IPS DF 4.7 (cell line): ENCODE data around the gene SPNS2.
A peak's percentile ranks its signal among the peaks of the same experiment; 100 is the strongest.
"Not testable (repeated sequence)": the region's sequence is repeated elsewhere in the genome, so short reads cannot be mapped to it uniquely, and the experiment has no call there.

Source experiments
- DNase-seq: peaks from one replicate; pipeline ENCODE4 v3.0.0-alpha.2; 2013; ENCODE audit warnings: low spot score; ENCODE audit errors: extremely low read depth

SPNS2 gene

GRCh38 chr17:4565209-4566141, 66.8 kb downstream of the SPNS2 start:
- DNase-seq = peak; percentile 71

GRCh38 chr17:4566785-4567184, 68.1 kb downstream of the SPNS2 start:
- peak; percentile 88 for DNase-seq

GRCh38 chr17:4569591-4569990, 70.9 kb downstream of the SPNS2 start:
- DNase-seq = no peak

GRCh38 chr17:4572131-4572530, 73.5 kb downstream of the SPNS2 start:
- no peak for DNase-seq

GRCh38 chr17:4573115-4573514, 74.4 kb downstream of the SPNS2 start:
- DNase-seq = no peak

GRCh38 chr17:4573669-4574068, 75.0 kb downstream of the SPNS2 start:
- no peak for DNase-seq

- no peak for DNase-seq
Observed at GRCh38 chr17:4574448-4575045, 75.9 kb downstream of the SPNS2 start.

- DNase-seq = no peak
Observed at GRCh38 chr17:4576161-4576558, 77.5 kb downstream of the SPNS2 start.

GRCh38 chr17:4576729-4577322, 78.1 kb downstream of the SPNS2 start:
- no peak for DNase-seq

GRCh38 chr17:4577386-4577993, 78.8 kb downstream of the SPNS2 start:
- DNase-seq = no peak

- DNase-seq = not testable (repeated sequence)
Observed at GRCh38 chr17:4578349-4578748, 79.7 kb downstream of the SPNS2 start.

- no peak for DNase-seq
Observed at GRCh38 chr17:4579678-4580077, 81.0 kb downstream of the SPNS2 start.

- DNase-seq = no peak
Observed at GRCh38 chr17:4580291-4580690, 81.6 kb downstream of the SPNS2 start.

- no peak for DNase-seq
Observed at GRCh38 chr17:4582101-4582501, 83.4 kb downstream of the SPNS2 start.

- no peak for DNase-seq
Observed at GRCh38 chr17:4582691-4583090, 84.0 kb downstream of the SPNS2 start.

GRCh38 chr17:4583206-4583605, 84.5 kb downstream of the SPNS2 start:
- DNase-seq = no peak

GRCh38 chr17:4583782-4584100, 85.1 kb downstream of the SPNS2 start:
- DNase-seq = no peak

- DNase-seq = no peak
Observed at GRCh38 chr17:4584101-4584916, 85.6 kb downstream of the SPNS2 start, which contains the start of gene SMTNL2. SMTNL2 (plus strand) TSS chr17:4584529; CDS start chr17:4584606, 77 bp downstream.

- no peak for DNase-seq
Observed at GRCh38 chr17:4584917-4585637, 86.4 kb downstream of the SPNS2 start.

- no peak for DNase-seq
Observed at GRCh38 chr17:4585638-4585994, 86.9 kb downstream of the SPNS2 start.

- DNase-seq = no peak
Observed at GRCh38 chr17:4586043-4586442, 87.4 kb downstream of the SPNS2 start.
